Adrenal gland (tissue), 5 donors: ENCODE measurements around the gene FTMT.

Experiments
- POLR2A ChIP-seq, 2 donors: fragments of 450-650 bp; IDR thresholded peaks; one replicate each; pipeline ENCODE4 v1.6.1; 2017; ENCODE audit warnings: antibody characterized with exemption in 2 of 2, mild to moderate bottlenecking in 2 of 2, moderate library complexity in 1 of 2
- TF ChIP-seq, protein P1 (sequence below), 6 experiments: fragments of 450-650 bp in 4 of 6; fragments of 200-600 bp in 2 of 6; sonication (generic) in 1 of 6; IDR thresholded peaks; 1 replicate in 5 of 6; 2 replicates in 1 of 6; pipeline versions ENCODE4 v1.5.1 to v1.8.0; 2016 to 2021; ENCODE audit warnings: antibody characterized with exemption in 6 of 6, mild to moderate bottlenecking in 2 of 6, moderate library complexity in 1 of 6
- donor health status: DM: no; HTN: no; CAD: no.

GRCh38 chr5:121850272-121850671 lies 1.4 kb upstream of the FTMT start:
- TF ChIP-seq, protein P1, sequence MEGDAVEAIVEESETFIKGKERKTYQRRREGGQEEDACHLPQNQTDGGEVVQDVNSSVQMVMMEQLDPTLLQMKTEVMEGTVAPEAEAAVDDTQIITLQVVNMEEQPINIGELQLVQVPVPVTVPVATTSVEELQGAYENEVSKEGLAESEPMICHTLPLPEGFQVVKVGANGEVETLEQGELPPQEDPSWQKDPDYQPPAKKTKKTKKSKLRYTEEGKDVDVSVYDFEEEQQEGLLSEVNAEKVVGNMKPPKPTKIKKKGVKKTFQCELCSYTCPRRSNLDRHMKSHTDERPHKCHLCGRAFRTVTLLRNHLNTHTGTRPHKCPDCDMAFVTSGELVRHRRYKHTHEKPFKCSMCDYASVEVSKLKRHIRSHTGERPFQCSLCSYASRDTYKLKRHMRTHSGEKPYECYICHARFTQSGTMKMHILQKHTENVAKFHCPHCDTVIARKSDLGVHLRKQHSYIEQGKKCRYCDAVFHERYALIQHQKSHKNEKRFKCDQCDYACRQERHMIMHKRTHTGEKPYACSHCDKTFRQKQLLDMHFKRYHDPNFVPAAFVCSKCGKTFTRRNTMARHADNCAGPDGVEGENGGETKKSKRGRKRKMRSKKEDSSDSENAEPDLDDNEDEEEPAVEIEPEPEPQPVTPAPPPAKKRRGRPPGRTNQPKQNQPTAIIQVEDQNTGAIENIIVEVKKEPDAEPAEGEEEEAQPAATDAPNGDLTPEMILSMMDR (IDR thresholded peaks at IDR 0.05): no peak
- no peak for TF ChIP-seq POLR2A (IDR thresholded peaks at IDR 0.05)
